HK-2 (cell line): ENCODE results near the gene MYD88.

Source experiments
- DNase-seq: peaks from one replicate; pipeline ENCODE4 v3.0.0-alpha.2; 2018; ENCODE audit not compliant: unreplicated experiment

MYD88 gene

DNA sequence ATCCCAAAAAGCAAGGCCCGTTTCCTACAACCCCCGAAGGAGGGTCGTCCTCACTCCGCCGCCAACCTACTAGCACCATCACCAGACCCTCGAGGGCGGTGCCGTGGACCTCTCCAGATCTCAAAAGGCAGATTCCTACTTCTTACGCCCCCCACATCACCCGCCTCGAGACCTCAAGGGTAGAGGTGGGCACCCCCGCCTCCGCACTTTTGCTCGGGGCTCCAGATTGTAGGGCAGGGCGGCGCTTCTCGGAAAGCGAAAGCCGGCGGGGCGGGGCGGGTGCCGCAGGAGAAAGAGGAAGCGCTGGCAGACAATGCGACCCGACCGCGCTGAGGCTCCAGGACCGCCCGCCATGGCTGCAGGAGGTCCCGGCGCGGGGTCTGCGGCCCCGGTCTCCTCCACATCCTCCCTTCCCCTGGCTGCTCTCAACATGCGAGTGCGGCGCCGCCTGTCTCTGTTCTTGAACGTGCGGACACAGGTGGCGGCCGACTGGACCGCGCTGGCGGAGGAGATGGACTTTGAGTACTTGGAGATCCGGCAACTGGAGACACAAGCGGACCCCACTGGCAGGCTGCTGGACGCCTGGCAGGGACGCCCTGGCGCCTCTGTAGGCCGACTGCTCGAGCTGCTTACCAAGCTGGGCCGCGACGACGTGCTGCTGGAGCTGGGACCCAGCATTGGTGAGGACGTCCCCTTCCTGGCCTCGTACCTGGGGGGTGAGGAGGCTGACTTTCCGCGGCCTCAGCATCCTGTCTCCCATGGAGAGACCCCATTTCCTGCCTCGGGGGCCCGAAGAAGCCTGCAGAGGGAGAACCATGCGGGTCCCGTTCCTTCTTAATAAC lies at the start of gene MYD88:
MYD88 (plus strand) TSS at position 313 of the 842 bp plus-strand sequence; CDS start at position 353, 40 bp downstream.
- DNase-seq, result peak; percentile 63

GRCh38 chr3:38089163-38089562 lies 49.3 kb upstream of the MYD88 start:
- DNase-seq, result no peak

GRCh38 chr3:38090453-38090852 lies 48.0 kb upstream of the MYD88 start:
- no peak for DNase-seq

DNA sequence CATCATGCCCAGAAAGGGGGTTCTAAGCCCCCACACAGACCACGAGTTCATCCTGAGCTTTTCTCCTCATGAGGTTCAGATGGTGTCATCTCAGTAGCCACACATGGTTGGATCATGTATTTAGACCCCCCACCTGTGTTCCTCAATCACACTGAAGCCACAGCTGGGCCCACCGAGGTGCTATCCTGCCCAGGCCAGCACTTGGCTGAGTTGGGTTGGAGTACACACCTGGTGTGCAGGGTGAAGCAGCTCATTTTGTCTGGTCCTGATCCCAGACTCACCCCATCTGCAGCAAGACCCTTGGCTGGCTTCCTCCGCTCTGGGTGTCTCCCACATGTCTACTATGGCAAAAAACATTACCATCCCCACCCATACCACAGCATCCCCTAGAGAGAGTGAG lies 43.5 kb upstream of the MYD88 start:
- DNase-seq, result no peak

GRCh38 chr3:38095669-38096483 lies 42.6 kb upstream of the MYD88 start:
- no peak for DNase-seq

- DNase-seq, result no peak
Observed at GRCh38 chr3:38097446-38098375, 40.8 kb upstream of the MYD88 start.

DNA sequence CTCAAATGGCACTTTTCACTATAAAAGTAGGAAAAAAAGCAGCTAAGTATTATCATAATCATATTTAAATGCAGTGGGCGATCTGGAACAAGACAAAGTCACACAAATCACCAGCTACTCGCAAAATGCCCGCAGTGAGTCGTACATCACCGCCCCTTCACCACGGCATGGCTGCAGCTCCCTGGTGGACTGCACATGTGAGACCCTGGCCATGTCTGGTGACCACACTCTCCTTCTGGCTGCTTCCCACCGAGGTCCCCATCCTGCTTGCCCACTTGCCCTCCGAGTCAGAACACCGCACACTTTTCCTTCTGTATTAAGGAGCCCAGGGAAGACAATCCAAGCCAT lies 40.1 kb upstream of the MYD88 start:
- no peak for DNase-seq

DNA sequence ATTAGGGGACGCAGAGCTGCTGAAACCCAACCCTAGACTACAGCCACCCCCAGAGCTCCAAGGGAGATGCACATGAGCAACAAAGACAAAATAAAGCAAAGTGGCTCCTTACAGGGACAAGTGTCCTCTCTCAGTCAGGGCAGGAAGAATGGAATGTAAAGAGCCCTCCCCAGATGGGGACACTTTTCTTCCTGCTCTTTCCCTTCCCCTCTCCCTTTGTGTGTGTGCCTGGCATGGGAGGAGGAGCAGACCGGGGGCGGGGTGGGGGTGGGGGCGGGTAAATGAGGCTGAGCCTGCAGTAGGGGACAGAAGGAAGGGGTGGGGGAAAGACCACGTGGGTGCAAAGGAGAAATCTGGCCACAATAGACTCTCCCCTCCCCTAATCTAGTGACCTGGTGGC lies 38.9 kb upstream of the MYD88 start:
- DNase-seq, result no peak

DNA sequence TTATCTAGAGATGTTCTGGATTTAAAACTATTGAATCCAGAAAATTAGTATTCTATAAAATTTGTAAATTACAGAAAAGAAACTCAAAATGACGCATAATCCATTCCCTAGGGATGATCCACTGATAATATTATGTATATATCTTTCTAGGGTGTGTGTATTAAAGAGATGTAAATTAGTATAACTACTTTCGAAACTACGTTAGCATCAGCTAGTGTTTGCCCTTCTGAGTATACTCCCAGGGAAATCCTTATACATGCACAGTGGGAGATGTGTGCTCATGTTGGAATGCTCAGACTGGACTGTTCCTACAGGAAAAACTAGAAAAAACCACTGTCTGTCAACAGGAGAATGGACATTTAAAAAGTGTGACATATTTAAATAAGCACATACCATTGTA lies 38.0 kb upstream of the MYD88 start:
- no peak for DNase-seq

GRCh38 chr3:38101811-38102443 lies 36.5 kb upstream of the MYD88 start:
- no peak for DNase-seq

- no peak for DNase-seq
Observed at GRCh38 chr3:38102444-38102814, 36.0 kb upstream of the MYD88 start.

DNA sequence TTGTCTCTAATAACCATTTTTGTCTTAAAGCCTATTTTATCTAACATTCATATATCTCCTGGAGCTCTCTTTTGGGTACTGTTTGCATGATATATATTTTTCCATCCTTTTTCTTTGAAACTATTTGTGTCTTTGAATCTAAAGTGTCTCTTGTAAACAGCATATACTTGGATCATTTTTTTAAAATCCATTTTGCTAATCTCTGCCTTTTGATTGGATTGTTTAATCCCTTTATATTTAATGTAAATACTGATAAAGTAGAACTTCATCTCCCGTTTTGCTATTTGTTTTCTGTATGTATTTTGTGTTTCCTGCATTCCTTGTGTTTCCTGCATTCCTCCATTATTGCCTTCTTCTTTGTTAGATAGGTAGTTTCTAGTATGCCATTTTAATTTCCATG lies 32.9 kb upstream of the MYD88 start:
- DNase-seq, result no peak

DNA sequence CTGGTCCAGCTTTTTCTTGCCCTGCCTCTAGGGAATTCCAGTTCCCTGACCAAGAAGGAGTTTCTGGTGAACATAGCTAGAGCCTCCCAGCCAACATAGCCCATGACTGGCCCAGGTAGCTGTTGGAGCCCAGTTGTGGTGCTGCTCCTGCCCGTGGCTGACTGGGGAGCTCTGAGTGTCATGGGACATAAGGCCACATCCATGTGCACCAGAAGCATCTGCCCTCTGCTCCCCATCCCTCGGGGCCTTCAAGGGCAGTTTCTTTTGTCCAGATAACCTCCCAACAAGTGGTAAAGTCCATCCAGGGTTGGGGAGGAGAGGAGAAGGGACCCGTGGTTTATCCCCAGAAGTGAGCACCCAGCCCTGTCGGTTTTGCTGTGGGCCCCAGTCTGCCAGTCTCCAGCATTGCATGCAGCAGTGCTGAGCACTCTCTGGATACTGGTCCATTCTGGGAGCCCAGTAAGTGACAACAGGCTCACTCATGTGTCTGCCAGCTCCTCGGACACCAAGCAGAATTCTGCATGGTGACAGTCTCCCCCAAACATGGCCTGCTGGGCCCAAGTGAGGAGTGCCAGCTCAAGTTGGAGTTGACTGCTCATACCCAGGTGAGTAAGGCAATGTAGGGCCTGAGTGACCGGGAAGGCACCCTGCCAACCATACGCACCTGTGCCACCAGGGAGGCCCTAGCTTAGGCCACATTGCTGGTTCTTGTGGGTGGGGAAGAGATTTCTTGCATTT lies 30.4 kb upstream of the MYD88 start:
- no peak for DNase-seq

DNA sequence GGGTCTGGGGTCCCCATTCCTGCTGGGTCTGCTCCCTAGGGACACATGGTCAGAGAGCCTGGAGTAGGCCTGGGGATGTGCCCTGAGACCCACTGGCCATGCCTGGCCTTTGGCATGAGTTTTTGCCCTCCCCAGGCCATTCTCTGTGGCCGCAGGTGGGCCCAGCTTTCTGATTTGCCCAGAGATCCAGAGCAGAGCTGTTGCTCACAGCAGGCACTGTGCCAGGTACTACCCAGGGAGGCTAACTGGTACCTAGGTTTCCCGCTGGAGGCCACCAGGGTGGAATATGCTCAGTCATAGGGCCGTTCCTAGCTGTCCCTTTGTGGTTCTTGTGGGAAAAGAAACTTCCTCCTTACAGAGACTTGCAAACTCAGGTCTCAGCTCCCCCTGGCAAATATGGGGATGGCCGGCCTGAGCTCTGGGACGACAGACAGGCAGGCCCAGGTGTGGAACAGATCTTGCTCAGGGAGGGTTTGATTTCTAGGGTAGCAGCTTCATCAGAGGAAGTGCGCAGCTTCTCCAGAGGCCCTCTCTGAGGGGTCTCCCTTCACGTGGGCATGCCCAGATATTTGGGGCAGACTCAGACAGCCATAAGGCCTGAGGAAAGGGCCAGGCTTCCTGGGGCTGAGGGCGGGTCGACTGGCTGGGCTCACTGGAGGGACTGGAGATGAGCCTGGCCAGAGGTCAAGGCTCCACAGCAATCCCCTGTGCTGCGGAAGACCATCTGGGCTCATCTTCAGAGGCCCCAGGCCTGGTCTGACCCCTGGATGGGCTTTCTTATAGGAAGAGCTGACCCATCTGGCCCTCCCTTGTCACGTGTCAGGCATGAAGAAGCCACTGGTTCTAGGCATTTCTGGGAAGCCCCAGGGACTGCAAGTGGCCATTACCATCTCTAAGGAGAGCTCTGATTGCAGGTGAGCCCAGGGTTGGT lies 29.5 kb upstream of the MYD88 start:
- DNase-seq, result no peak

GRCh38 chr3:38109580-38110313 lies 28.7 kb upstream of the MYD88 start:
- no peak for DNase-seq

GRCh38 chr3:38110314-38111050 lies 28.0 kb upstream of the MYD88 start:
- no peak for DNase-seq

DNA sequence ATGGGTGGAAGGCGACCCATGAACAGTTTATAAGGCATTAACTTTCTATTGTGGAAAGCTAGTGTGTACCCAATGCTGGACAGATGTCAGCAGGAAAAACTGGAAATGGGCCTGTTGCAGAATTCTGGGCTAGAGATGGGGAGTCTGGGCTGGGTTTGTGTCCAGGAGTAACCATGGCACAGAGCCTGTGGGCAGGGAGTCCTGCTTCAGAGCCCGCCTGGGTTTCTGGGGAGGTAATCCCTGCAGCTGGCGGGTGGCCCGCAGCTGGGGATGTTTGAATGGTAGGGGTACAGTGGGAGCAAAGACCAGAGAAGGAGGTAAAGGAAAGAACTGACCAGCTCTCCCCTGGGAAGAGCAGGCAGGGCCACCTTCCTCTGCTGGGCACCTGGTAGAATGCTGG lies 27.3 kb upstream of the MYD88 start:
- no peak for DNase-seq

DNA sequence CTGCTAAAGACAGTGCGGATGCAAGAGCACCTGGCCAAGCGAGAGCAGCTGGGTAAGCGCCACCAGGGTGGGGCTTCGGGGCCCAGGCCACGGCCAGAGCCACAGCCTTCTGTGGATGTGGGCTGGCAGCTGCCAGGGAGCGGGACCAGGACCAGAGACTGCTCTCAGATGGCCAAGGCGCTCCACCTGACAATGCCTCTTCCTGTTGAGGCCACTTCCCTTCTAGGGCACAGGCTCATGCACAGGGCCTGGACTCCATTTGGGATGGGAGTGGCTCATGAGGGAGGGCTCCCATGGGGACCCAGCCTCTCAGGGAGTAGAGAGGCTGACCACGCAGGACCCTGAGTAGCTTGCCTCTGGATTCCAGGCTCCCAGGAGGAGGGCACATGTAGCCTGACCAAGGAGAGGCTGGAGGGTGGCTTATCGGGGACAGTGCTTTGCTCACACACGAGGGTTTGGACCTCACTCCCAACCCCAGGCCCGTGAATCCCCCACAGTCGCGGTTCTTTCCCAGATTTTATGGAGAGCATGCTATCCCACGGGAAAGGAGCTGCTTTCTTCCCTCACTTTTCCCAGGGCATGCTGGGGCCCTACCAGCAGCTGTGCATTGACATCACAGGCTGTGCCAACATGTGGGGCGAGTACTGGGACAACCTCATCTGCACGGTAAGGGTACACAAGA lies 26.6 kb upstream of the MYD88 start:
- DNase-seq, result no peak
